ENCODE data around the gene GPA33.
A peak's percentile ranks its signal among the peaks of the same experiment; 100 is the strongest.

The GPA33 gene

GRCh38 chr1:167066333-167067122 lies 23.6 kb downstream of the GPA33 start:
- TF ChIP-seq CTCF (IDR thresholded peaks at IDR 0.05; ENCODE audit: borderline replicate concordance, control extremely low read depth, extremely low read depth, insufficient read depth, missing control alignments), result peak; percentile 89
- peak; percentile 91 for DNase-seq (ENCODE audit: low spot score)
- in situ Hi-C loops (cut with MboI; ENCODE audit: low sequenced_read_pairs, unreplicated experiment), result loop anchor here (10.0 kb wide), 3 partner anchors 58 to 468 kb away; no protein-coding TSS in a partner anchor

GRCh38 chr1:167065471-167065870 lies 24.7 kb downstream of the GPA33 start:
- no peak for DNase-seq (ENCODE audit: low spot score)
- in situ Hi-C loops (cut with MboI; ENCODE audit: low sequenced_read_pairs, unreplicated experiment), result loop anchor here (10.0 kb wide), 3 partner anchors 59 to 469 kb away; no protein-coding TSS in a partner anchor
- no peak for TF ChIP-seq CTCF (IDR thresholded peaks at IDR 0.05; ENCODE audit: borderline replicate concordance, control extremely low read depth, extremely low read depth, insufficient read depth, missing control alignments)

- in situ Hi-C loops (cut with MboI; ENCODE audit: low sequenced_read_pairs, unreplicated experiment), result loop anchor here (10.0 kb wide), 3 partner anchors 60 to 470 kb away; no protein-coding TSS in a partner anchor
- TF ChIP-seq CTCF (IDR thresholded peaks at IDR 0.05; ENCODE audit: borderline replicate concordance, control extremely low read depth, extremely low read depth, insufficient read depth, missing control alignments), result no peak
- DNase-seq (ENCODE audit: low spot score), result no peak
Observed at GRCh38 chr1:167064621-167065020, 25.6 kb downstream of the GPA33 start.

GRCh38 chr1:167061073-167061464 lies 29.1 kb downstream of the GPA33 start:
- in situ Hi-C loops (cut with MboI; ENCODE audit: low sequenced_read_pairs, unreplicated experiment), result loop anchor here (10.0 kb wide), 3 partner anchors 64 to 474 kb away; no protein-coding TSS in a partner anchor
- no peak for DNase-seq (ENCODE audit: low spot score)
- no peak for TF ChIP-seq CTCF (IDR thresholded peaks at IDR 0.05; ENCODE audit: borderline replicate concordance, control extremely low read depth, extremely low read depth, insufficient read depth, missing control alignments)

- no peak for DNase-seq (ENCODE audit: low spot score)
- in situ Hi-C loops (cut with MboI; ENCODE audit: low sequenced_read_pairs, unreplicated experiment), result loop anchor here (10.0 kb wide), 3 partner anchors 64 to 474 kb away; no protein-coding TSS in a partner anchor
- no peak for TF ChIP-seq CTCF (IDR thresholded peaks at IDR 0.05; ENCODE audit: borderline replicate concordance, control extremely low read depth, extremely low read depth, insufficient read depth, missing control alignments)
Observed at GRCh38 chr1:167060141-167061072, 29.8 kb downstream of the GPA33 start.

- DNase-seq (ENCODE audit: low spot score), result no peak
- TF ChIP-seq CTCF (IDR thresholded peaks at IDR 0.05; ENCODE audit: borderline replicate concordance, control extremely low read depth, extremely low read depth, insufficient read depth, missing control alignments), result no peak
- in situ Hi-C loops (cut with MboI; ENCODE audit: low sequenced_read_pairs, unreplicated experiment), result loop anchor here (5.0 to 10.0 kb wide), 5 partner anchors 65 to 475 kb away; partner anchors contain the start of gene MAEL
Observed at GRCh38 chr1:167059809-167060107, 30.4 kb downstream of the GPA33 start.

All from GM13976 (cell line).